Common myeloid progenitor, CD34-positive (primary cell): Measurements from ENCODE around the gene WNT3.

Experiments
- CTCF ChIA-PET: fragments of 350-600 bp; sonication (Branson Sonifier 250); formaldehyde crosslinking; loops from one replicate; lab custom pipeline; 2021; ENCODE audit warnings: antibody characterized with exemption; lab: Charles Lee
- POLR2A ChIA-PET: fragments of 350-600 bp; sonication (Branson Sonifier 250); formaldehyde crosslinking; loops from one replicate; lab custom pipeline; 2021; ENCODE audit warnings: antibody characterized with exemption; lab: Charles Lee
- DNase-seq, 3 donors: peaks; one replicate each; pipeline versions ENCODE4 v3.0.0 to v3.0.0-alpha.2; 2013
- H3K27ac ChIP-seq, 2 experiments: 1 replicate in 1 of 2; 2 replicates in 1 of 2; pipeline ENCODE4 v1.7.0; 2013; ENCODE audit warnings: inconsistent platforms in 2 of 2, low read length in 2 of 2, mild to moderate bottlenecking in 2 of 2, low read depth in 1 of 2, moderate library complexity in 1 of 2; ENCODE audit not compliant: severe bottlenecking in 2 of 2, insufficient read depth in 1 of 2, poor library complexity in 1 of 2
- H3K27me3 ChIP-seq, 5 experiments: replicated peaks in 2 of 5; 1 replicate in 3 of 5; 2 replicates in 2 of 5; pipeline versions ENCODE4 v1.6.1 to v1.7.0; 2013; ENCODE audit warnings: low read length in 4 of 5, mild to moderate bottlenecking in 2 of 5, moderate library complexity in 2 of 5, inconsistent platforms in 1 of 5; ENCODE audit not compliant: insufficient read depth in 5 of 5, control insufficient read depth in 4 of 5
- H3K36me3 ChIP-seq, 4 experiments: 1 replicate in 2 of 4; 2 replicates in 2 of 4; pipeline versions ENCODE4 v1.6.1 to v1.7.0; 2013; ENCODE audit warnings: low read length in 3 of 4, control low read depth in 1 of 4, mild to moderate bottlenecking in 1 of 4; ENCODE audit not compliant: control insufficient read depth in 4 of 4, insufficient read depth in 4 of 4
- H3K4me1 ChIP-seq, 4 experiments: 1 replicate in 3 of 4; 2 replicates in 1 of 4; pipeline versions ENCODE4 v1.6.1 to v1.7.1; 2013; ENCODE audit warnings: low read length in 3 of 4, mild to moderate bottlenecking in 3 of 4, control low read depth in 1 of 4, inconsistent platforms in 1 of 4, moderate library complexity in 1 of 4; ENCODE audit not compliant: control insufficient read depth in 4 of 4, insufficient read depth in 4 of 4; ENCODE audit errors: control extremely low read depth in 1 of 4
- H3K4me3 ChIP-seq, 7 experiments: 1 replicate in 4 of 7; 2 replicates in 3 of 7; pipeline versions ENCODE4 v1.5.1 to v1.7.0; 2013; ENCODE audit warnings: mild to moderate bottlenecking in 7 of 7, low read length in 6 of 7, moderate library complexity in 6 of 7, inconsistent platforms in 2 of 7, low read depth in 2 of 7, control low read depth in 1 of 7; ENCODE audit not compliant: insufficient read depth in 4 of 7, control insufficient read depth in 1 of 7; ENCODE audit errors: extremely low read depth in 1 of 7
- H3K9me3 ChIP-seq, 5 experiments: 1 replicate in 4 of 5; 2 replicates in 1 of 5; pipeline versions ENCODE4 v1.6.1 to v1.7.1; 2013; ENCODE audit warnings: low read length in 4 of 5, mild to moderate bottlenecking in 2 of 5, inconsistent platforms in 1 of 5, low read depth in 1 of 5, moderate library complexity in 1 of 5; ENCODE audit not compliant: control insufficient read depth in 4 of 5, insufficient read depth in 2 of 5; ENCODE audit errors: control extremely low read depth in 1 of 5
- WGBS: methylation state at CpG from one replicate; pipeline ENCODE4 v1.1.5; 2013; ENCODE audit not compliant: insufficient coverage; 5-methylcytosine and 5-hydroxymethylcytosine counted together

Gene WNT3

GRCh38 chr17:46832331-46832821, 13.9 kb upstream of the WNT3 start:
- H3K4me1 ChIP-seq, result no peaks in the 10 kb centered on the region
- H3K27ac ChIP-seq, result no peak overlapping the region
- POLR2A ChIA-PET, result no interaction called here
- WGBS, result 92% methylated on average over 10 of the region's 11 CpGs
- no peaks in the 10 kb centered on the region for H3K36me3 ChIP-seq
- no peak for DNase-seq
- no peak overlapping the region for H3K4me3 ChIP-seq
- H3K9me3 ChIP-seq, result no peaks in the 10 kb centered on the region
- H3K27me3 ChIP-seq, result peaks cover 0 to 6% (median 0%) of the 10 kb centered on the region in 5 experiments
- CTCF ChIA-PET, result interaction anchor here (1.0 to 3.9 kb wide), 2 partner anchors 11 to 15 kb away, joined by 3 to 25 read pairs; no protein-coding TSS in a partner anchor

- no peaks in the 10 kb centered on the region for H3K9me3 ChIP-seq
- no peak overlapping the region for H3K27ac ChIP-seq
- H3K27me3 ChIP-seq, result peaks cover 0 to 6% (median 0%) of the 10 kb centered on the region in 5 experiments
- 84% methylated on average over 9 of the region's 14 CpGs for WGBS
- POLR2A ChIA-PET, result no interaction called here
- H3K36me3 ChIP-seq, result no peaks in the 10 kb centered on the region
- DNase-seq, result no peak
- no peaks in the 10 kb centered on the region for H3K4me1 ChIP-seq
- CTCF ChIA-PET, result no interaction called here
- no peak overlapping the region for H3K4me3 ChIP-seq
Measured at GRCh38 chr17:46831573-46832330, 13.3 kb upstream of the WNT3 start.

DNA sequence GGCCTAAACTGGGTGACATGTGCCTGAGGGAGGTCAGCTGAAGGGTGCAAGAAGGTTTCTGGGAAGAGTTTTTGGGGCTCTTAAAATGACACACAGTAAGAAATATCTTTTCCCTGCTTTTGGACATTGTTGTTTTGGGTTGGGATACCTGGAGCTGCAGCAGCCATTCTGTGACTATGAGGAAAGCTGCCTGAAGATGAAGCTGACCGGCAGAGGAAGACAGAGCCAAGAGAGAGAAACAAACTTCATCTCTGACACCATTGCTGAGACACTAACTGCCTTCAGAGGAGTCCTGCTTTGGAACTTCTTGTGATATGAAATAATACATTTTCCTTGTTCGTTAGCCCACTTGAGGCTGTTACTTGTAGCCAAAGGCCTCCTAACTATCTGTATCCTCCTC, 8.8 kb upstream of the WNT3 start:
- Histone ChIP-seq H3K27ac (no peak overlapping the region), H3K27me3 (peaks cover 0 to 15% (median 8%) of the 10 kb centered on the region in 5 experiments), H3K9me3 (no peaks in the 10 kb centered on the region), H3K4me1 (peaks cover 0 to 3% (median 0%) of the 10 kb centered on the region in 4 experiments), H3K36me3 (no peaks in the 10 kb centered on the region), H3K4me3 (no peak overlapping the region)
- ChIA-PET POLR2A (no interaction called here), CTCF (interaction anchor here (3.1 kb wide), 1 partner anchor 8 kb away, joined by 18 read pairs; no protein-coding TSS in a partner anchor)
- no peak for DNase-seq
- WGBS, result no CpG with 5 or more reads among the region's 2 CpGs

GRCh38 chr17:46826116-46826515, 7.6 kb upstream of the WNT3 start:
- no peak overlapping the region for H3K27ac ChIP-seq
- H3K36me3 ChIP-seq, result no peaks in the 10 kb centered on the region
- H3K4me1 ChIP-seq, result peaks cover 0 to 6% (median 0%) of the 10 kb centered on the region in 4 experiments
- CTCF ChIA-PET, result interaction anchor here (0.6 to 3.1 kb wide), 2 partner anchors 9 to 254 kb away, joined by 3 to 18 read pairs; no protein-coding TSS in a partner anchor
- no peaks in the 10 kb centered on the region for H3K9me3 ChIP-seq
- DNase-seq, result no peak
- H3K4me3 ChIP-seq, result no peak overlapping the region
- H3K27me3 ChIP-seq, result peaks cover 0 to 27% (median 13%) of the 10 kb centered on the region in 5 experiments
- POLR2A ChIA-PET, result no interaction called here
- 88% methylated on average over 1 of the region's 1 CpG for WGBS

DNA sequence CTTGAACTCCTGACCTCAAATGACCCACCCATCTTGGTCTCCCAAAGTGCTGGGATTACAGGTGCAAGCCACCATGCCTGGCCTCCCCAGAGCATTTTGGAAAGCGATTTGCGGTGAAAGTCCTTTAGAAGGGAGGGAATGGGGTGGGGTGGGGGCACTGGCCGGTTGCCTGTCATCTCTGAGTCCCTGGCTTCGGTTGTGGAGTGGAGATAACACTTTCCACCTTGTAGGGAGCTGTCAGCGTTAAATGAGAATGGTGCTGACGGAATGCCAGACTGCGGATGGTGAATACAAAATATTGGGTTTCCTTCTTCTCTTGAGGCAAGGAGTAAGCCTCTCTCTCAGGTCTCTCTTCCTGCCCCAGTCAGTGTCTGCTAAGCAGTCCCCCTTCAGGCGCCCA, 5.2 kb upstream of the WNT3 start:
- Histone ChIP-seq H3K9me3 (no peaks in the 10 kb centered on the region), H3K27me3 (peaks cover 0 to 52% (median 26%) of the 10 kb centered on the region in 5 experiments), H3K27ac (no peak overlapping the region), H3K4me3 (no peak overlapping the region), H3K36me3 (no peaks in the 10 kb centered on the region), H3K4me1 (peaks cover 0 to 24% (median 16%) of the 10 kb centered on the region in 4 experiments)
- ChIA-PET CTCF (interaction anchor here (0.6 to 5.1 kb wide), 5 partner anchors 9 to 24 kb away, joined by 3 to 25 read pairs (median 4); no protein-coding TSS in a partner anchor), POLR2A (no interaction called here)
- 100% methylated on average over 6 of the region's 8 CpGs for whole genome bisulfite sequencing
- no peak for DNase-seq

GRCh38 chr17:46822388-46822921, 4.0 kb upstream of the WNT3 start:
- peaks cover 3 to 63% (median 33%) of the 10 kb centered on the region in 5 experiments for H3K27me3 ChIP-seq
- DNase-seq, result peak in 2 of 3 donors; percentile 36 to 38
- WGBS, result 19% methylated on average over 31 of the region's 35 CpGs
- no peaks in the 10 kb centered on the region for H3K36me3 ChIP-seq
- no peaks in the 10 kb centered on the region for H3K9me3 ChIP-seq
- ChIA-PET POLR2A (no interaction called here), CTCF (interaction anchor here (1.0 to 5.1 kb wide), 6 partner anchors 8 to 55 kb away, joined by 3 to 25 read pairs (median 4); no protein-coding TSS in a partner anchor)
- peak overlapping the region in 1 of 7 experiments; percentile 4 for H3K4me3 ChIP-seq
- H3K4me1 ChIP-seq, result peaks cover 0 to 31% (median 21%) of the 10 kb centered on the region in 4 experiments
- H3K27ac ChIP-seq, result no peak overlapping the region
